ENCODE data around the gene TSTD1.

GRCh38 chr1:161086457-161086856, 47.7 kb upstream of the TSTD1 start:
- TF ChIP-seq CTCF (IDR thresholded peaks at IDR 0.05) (no peak), POLR2A (IDR thresholded peaks at IDR 0.05) (no peak)

Measured in Peyer's patch (tissue), 4 donors.